Measurements from ENCODE around the gene CSNK2A3. TPM values are rescaled to one million over a fixed set of nuclear protein-coding genes. Genes with fewer than 3 reads are reported as not detected.

The CSNK2A3 gene
- total RNA-seq, 1 experiment from 2014 or later, result 1.6 TPM

GRCh38 chr11:11312738-11313137, 40.3 kb downstream of the CSNK2A3 start:
- DNase-seq, result no peak
- no peaks in the 10 kb centered on the region; the same call in 1 of the 2 replicates for H3K27me3 ChIP-seq (ENCODE audit: insufficient read depth, low read depth)
- H3K9me2 ChIP-seq (ENCODE audit: insufficient read depth), result no peaks in the 10 kb centered on the region
- no peaks in the 10 kb centered on the region for H3K36me3 ChIP-seq (ENCODE audit: low read depth)
- intact Hi-C loops (cut with micrococcal nuclease; ENCODE audit: unreplicated experiment), result no loop called here
- H3K27ac ChIP-seq, result no peak overlapping the region
- no peaks in the 10 kb centered on the region for H3K9me3 ChIP-seq (ENCODE audit: insufficient read depth, low read depth)
- no peak overlapping the region for H3K4me2 ChIP-seq
- H4K20me1 ChIP-seq (ENCODE audit: insufficient read depth), result no peaks in the 10 kb centered on the region
- no peak overlapping the region for H2AFZ ChIP-seq
- no peak overlapping the region for H3K4me3 ChIP-seq
- no peaks in the 10 kb centered on the region for H3K4me1 ChIP-seq (replicated peaks; ENCODE audit: insufficient read depth)
- ChIA-PET CTCF (no interaction called here), POLR2A (ENCODE audit: unreplicated experiment) (no interaction called here)
- H3K79me2 ChIP-seq (ENCODE audit: low read depth), result no peaks in the 10 kb centered on the region
- BruUV-seq (replicated peaks), result no TSS peak
- no peaks in the 10 kb centered on the region for H3F3A ChIP-seq (ENCODE audit: insufficient read depth, low read depth)
- TF ChIP-seq EZH2 (IDR thresholded peaks at IDR 0.05; ENCODE audit: low read depth), result no peak
- no peak for TF ChIP-seq CTCF (conservative IDR thresholded peaks at IDR 0.05)

GRCh38 chr11:11311169-11311568, 41.9 kb downstream of the CSNK2A3 start:
- no peak overlapping the region for H3K4me3 ChIP-seq
- no peaks in the 10 kb centered on the region for H3K4me1 ChIP-seq (replicated peaks; ENCODE audit: insufficient read depth)
- ChIA-PET CTCF (no interaction called here), POLR2A (ENCODE audit: unreplicated experiment) (no interaction called here)
- TF ChIP-seq EZH2 (IDR thresholded peaks at IDR 0.05; ENCODE audit: low read depth) (no peak), CTCF (conservative IDR thresholded peaks at IDR 0.05) (no peak)
- H3K4me2 ChIP-seq, result no peak overlapping the region
- H3K9me2 ChIP-seq (ENCODE audit: insufficient read depth), result no peaks in the 10 kb centered on the region
- H3K9me3 ChIP-seq (ENCODE audit: insufficient read depth, low read depth), result no peaks in the 10 kb centered on the region
- H4K20me1 ChIP-seq (ENCODE audit: insufficient read depth), result no peaks in the 10 kb centered on the region
- no peaks in the 10 kb centered on the region for H3F3A ChIP-seq (ENCODE audit: insufficient read depth, low read depth)
- BruUV-seq (replicated peaks), result no TSS peak
- no peaks in the 10 kb centered on the region for H3K79me2 ChIP-seq (ENCODE audit: low read depth)
- intact Hi-C loops (cut with micrococcal nuclease; ENCODE audit: unreplicated experiment), result no loop called here
- DNase-seq, result no peak
- no peak overlapping the region for H3K27ac ChIP-seq
- no peak overlapping the region for H2AFZ ChIP-seq
- H3K36me3 ChIP-seq (ENCODE audit: low read depth), result no peaks in the 10 kb centered on the region
- no peaks in the 10 kb centered on the region for H3K27me3 ChIP-seq (ENCODE audit: insufficient read depth, low read depth)

- Histone ChIP-seq H4K20me1 (ENCODE audit: insufficient read depth) (no peaks in the 10 kb centered on the region), H3K27ac (no peak overlapping the region), H3K9me3 (ENCODE audit: insufficient read depth, low read depth) (no peaks in the 10 kb centered on the region), H3K9me2 (ENCODE audit: insufficient read depth) (no peaks in the 10 kb centered on the region), H3K27me3 (ENCODE audit: insufficient read depth, low read depth) (peaks cover 3% of the 10 kb centered on the region; the same call in 1 of the 2 replicates), H3K4me3 (no peak overlapping the region), H3K4me2 (no peak overlapping the region), H3K4me1 (replicated peaks; ENCODE audit: insufficient read depth) (no peaks in the 10 kb centered on the region), H3K36me3 (ENCODE audit: low read depth) (no peaks in the 10 kb centered on the region), H3K79me2 (ENCODE audit: low read depth) (no peaks in the 10 kb centered on the region), H2AFZ (no peak overlapping the region), H3F3A (ENCODE audit: insufficient read depth, low read depth) (no peaks in the 10 kb centered on the region)
- intact Hi-C loops (cut with micrococcal nuclease; ENCODE audit: unreplicated experiment), result no loop called here
- DNase-seq, result no peak
- no TSS peak for BruUV-seq (replicated peaks)
- POLR2A ChIA-PET (ENCODE audit: unreplicated experiment), result no interaction called here
- no peak for TF ChIP-seq CTCF (conservative IDR thresholded peaks at IDR 0.05)
- TF ChIP-seq EZH2 (IDR thresholded peaks at IDR 0.05; ENCODE audit: low read depth), result no peak
- CTCF ChIA-PET, result no interaction called here
These were observed 43.1 kb downstream of the CSNK2A3 start for GRCh38 chr11:11309906-11310305.

Measured in PC-9 (cell line).